Stromal cell of bone marrow (primary cell): ENCODE results near the gene CDK17.
"Not testable (repeated sequence)": the region's sequence is repeated elsewhere in the genome, so short reads cannot be mapped to it uniquely, and the experiment has no call there.

ENCODE experiments used
- DNase-seq: peaks from one replicate; pipeline ENCODE4 v3.0.0-alpha.2; 2012; ENCODE audit warnings: low read depth

CDK17 gene

DNA sequence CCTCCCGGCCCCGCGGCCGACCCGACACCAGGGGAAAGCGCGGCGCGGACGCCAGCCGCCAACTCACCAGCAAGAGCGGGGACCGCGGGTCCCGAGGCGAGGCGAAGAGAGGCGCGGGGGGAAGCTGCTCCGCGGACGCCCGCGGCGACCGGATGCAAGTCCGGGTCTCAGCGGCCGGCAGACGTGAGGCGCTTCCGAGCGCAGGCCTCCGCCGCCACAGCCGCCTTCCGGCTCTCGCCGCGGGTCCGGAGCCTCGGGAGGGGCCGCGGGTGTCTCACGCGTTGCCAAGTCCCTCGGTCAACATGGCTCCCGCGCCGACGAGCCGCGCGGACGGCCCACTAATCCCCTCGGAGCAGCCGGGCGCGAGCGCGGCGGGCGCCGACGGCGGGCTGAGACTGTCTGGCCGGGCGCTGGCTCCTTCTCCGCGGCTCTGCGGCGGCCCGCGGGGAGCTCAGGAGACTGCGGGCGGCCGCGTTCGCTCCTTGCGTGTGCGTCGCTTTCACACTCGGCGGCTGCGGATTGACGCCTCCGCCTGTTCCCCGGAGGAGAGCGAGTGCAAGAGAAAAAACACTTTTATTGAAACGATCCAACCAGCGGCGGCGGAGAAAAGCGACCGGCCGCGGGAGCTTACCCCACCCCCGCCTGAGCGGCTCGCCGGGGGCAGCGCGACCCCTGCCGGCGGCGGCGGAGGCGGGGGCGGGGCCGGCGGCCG is at the start of gene CDK17:
TSS of gene CDK17 (minus strand) at position 521 of the 712 bp plus-strand sequence. CDS start 65,603 bp downstream, outside the sequence.
- DNase-seq, result peak; percentile 71

DNA sequence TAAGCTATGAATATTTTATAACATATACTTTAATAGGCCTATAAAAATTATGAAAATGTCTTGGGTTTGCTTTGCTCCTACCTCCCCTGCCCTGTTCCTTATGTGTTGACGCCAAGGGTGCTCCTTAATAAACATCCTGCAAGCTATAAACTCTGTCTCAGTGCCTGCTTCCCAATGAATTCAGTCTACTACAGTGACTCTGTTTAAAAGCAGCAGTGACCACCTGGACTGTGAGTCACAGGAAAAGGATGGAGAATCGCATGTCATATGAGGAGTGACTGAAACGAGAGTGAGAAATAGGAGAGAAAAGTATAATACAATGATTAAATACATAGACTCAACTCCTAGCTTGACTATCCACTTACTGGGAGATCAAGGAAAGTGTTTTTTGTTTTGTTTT is 48.1 kb upstream of the CDK17 start:
- DNase-seq, result no peak

DNA sequence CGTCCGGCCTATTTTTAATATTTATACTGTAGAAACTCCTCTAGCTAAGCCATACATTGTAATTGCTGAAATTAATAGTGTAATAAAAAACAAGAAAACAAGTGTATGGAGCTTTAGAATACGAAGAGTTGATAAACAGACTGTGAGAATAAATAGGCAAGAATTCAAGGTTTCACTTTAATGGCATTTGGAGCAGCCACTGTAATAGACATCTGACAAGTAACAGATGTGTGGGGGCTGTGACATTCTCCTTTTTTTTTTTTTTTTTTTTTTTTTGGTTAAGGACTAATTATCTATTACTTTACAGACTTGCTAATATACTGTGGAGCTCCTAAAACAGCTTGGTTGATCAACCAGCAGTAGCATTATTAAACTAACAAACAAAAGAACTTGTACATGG is 47.0 kb upstream of the CDK17 start:
- DNase-seq, result no peak

DNA sequence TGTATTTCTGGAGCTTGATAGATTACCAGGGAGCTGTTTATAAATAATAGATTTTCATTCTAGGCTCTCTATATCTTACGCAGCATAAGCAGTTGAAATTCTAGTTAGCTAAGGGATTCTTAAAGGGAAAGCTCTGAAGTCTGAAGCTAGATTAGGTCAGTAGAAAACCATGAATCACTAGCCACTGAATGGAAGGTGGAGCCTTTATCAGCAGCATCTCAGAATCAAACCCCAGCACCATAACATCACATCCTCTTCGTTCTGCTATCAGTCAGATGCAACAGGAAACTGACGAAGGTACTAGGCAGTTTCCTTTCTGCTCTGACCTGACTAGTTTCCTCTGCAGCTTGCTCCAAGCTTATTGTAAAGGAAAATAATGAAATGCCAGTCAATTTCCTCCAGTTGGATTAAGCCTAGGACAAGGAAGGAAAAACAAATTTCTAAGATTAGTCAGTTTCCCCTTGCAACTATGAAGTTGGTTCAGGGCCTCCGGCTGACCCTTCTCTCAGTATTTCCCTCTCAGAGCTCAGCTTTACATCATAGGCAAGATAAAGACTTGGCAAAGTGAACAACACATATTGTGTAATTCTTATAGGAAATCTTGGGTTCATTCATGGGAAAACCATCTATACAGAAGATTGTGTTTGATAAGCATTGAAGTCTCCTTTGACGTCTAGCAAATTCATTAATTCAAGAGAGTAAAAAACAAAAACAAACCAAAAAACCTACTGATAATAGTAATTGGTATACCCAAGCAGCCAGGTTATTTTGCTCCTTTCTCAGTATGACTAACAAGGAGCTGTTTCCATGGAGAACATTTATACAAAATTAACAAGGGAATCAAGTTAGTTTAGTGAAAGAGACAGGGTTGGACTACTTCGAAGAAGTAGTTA is 45.7 kb upstream of the CDK17 start:
- peak; percentile 66 for DNase-seq

DNA sequence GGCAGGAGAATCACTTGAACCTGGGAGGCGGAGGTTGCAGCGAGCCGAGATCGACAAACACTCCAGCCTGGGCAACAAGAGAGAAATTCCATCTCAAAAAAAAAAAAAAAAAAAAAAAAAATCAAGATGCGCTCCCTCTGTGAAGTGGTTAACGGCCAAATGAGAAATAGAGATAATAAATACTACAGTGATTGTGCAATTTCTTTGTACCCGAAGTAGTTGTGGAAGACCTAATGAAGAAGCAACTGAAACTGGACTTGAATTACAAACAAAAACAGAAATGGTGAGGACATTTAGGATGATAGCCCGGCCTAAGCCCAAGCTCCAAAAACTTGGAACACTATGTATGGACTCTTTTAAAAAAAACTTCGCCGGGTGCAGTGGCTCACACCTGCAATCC is 44.2 kb upstream of the CDK17 start:
- DNase-seq, result no peak

DNA sequence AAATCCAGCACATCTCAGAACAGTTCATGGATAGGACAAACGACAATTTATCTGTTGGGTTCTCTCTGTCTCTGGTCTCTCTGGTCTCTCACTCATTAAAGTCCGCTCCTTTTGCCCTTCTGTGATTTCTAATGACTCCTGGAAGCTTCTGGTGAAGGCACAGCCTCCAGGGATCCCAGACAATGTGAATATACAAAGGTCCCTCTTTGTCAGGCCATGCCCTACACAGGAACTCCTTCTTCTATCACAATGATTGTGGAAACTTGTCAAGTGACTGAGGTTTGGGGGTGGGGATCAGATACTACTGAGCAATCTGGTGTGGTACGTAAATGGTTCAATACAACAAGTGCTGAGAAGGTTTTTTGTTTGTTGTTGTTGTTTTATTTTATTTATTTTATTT is 42.7 kb upstream of the CDK17 start:
- no peak for DNase-seq

DNA sequence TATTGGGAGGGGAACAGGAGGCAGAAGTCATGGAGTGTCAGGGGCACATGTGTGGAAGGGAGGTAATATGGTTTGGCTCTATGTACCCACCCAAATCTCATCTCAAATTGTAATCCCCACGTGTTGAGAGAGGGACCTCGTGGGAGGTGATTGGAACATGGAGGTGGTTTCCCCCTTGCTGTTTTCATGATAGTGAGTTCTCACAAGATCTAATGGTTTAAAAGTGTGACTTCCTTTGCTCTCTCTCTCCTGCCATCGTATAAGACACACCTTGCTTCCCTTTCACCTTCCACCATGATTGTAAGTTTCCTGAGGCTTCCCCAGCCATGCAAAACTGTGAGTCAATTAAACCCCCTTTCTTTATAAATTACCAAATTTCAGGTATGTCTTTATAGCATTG is 41.6 kb upstream of the CDK17 start:
- no peak for DNase-seq

DNA sequence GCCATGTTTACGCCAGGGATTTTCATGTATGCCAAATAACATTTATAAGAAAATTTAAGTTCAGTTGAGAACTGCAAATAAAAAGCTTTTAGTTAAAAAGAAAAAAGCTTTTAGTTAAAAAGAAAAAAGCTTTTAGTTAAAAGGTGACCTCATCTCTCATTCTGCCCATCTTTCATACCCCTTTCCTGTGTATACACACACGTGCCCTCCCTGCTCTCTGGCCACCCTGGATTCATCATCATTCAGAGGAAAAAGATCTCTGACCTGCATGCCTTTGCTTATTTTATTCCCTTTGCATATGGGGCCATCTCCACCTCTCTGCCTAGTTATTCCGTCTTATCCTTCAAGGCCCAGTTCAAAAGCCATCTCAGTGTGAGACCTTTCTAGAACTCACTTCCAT is 38.1 kb upstream of the CDK17 start:
- no peak for DNase-seq

DNA sequence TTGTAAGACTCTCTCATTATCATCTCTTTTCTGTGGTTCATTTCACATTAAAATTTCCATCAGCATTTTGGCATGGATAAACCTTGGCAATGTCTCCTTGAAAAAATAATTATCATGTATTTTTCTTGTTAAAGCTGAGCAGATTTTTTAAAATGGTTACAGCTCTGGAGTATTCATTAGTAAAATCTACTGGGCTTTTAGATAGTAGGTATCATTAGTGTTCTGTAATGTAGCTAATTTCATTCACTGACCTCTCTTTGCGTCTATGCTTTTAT is 36.9 kb upstream of the CDK17 start:
- DNase-seq, result no peak

DNA sequence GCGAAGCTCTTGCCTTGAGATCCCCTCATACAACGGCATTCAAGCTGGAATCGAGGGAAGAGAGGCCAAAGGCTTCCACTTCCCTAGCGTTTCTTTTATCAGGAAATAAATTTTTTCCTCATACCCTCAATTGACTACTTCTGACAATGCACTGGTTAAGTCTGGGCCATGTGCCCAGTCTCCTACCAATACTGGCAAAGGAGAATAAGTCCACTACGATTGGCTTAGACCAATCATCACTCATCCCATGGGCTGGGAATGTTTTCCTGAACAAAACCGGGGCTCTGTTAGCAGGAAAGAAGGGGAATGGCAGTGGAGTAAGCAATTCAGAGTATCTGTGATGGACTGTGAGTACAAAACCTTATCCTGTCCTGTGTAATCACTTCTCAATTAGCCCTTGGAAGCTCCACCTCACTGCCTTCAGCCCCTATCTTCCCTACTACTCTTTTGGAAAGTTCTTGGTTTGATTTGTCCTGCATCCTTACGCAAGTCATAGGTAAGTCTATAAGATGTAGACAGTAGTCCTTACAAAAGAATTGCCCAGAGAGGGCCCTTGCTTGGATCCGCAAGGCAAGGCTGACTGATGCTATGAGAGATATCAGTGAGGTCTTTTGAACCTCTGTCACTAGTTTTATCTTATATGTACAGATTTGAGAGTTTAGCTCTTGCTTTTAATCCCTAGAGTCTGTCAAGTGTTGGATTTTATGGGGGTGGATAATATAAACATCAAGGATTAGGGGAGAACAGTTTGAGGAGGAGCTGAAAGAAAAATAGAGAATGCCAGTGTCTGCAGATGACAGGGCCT is 36.3 kb upstream of the CDK17 start:
- no peak for DNase-seq

DNA sequence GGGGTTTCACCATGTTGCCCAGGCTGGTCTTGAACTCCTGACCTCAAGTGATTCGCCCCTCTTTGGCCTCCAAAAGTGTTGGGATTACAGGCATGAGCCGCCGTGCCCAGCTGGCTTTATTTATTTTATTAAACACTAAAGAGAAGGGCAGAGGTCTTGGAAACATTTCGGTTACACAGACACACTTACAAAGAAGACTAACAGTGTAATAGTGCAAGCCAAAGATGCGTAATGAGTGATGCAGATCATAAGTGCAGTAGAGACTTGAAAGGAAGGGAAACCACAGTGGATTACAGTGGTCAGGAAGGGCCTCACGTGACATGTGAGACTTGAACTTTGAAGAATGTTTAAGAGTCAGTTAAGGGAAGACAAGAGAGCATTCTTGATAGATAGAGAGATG is 33.9 kb upstream of the CDK17 start:
- DNase-seq, result peak; percentile 95

DNA sequence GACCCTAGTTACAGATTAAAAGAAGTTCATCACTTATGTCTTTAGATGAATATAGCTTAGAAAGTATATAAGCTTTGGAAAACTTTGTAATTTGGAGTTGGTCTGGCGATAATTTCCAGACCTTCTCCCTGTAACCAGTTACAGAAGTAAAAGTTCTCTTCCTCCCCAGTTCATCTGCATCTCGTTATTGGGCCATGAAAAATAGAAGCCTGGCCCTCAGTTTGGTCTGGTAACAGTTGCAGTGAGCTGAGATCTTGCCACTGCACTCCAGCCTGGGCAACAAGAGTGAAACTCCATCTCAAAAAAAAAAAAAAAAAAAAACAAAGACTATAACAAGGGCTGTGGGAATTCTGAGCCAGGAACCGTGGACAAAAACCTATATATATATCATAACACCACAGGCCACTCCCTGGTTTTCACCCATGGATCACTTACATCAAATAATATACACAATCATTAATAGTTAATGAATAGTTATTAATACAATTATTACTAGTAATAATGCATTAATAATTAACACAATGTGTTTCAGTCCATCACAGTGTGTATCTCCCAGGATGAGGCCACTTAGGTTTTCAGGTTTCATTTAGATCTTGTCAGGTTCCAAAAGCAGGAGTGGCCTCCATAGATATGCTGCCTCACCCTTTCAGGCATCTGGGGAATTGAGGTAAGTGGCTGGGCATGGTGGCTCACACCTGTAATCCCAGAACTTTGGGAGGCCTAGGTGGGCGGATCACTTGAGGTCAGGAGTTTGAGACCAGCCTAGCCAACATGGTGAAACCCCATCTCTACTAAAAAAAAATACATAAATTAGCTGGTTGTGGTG is 32.5 kb upstream of the CDK17 start:
- DNase-seq, result not testable (repeated sequence)

DNA sequence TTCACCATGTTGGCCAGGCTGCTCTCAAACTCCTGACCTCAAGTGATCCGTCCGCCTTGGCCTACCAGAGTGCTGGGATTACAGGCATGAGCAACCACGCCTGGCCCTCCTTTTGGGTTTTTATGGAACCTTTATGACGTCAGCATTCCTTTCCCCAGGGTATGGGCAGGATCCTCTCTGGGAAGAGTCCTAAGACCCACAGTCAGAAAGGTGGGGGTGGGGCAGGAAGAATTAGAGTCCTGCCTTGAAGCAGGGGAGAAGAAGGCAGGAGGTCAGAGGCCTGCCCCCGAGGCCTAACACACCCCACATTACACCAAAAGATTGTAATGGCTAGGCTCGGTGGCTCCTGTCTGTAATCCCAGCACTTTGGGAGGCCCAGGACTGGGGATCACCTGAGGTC is 30.8 kb upstream of the CDK17 start:
- no peak for DNase-seq

DNA sequence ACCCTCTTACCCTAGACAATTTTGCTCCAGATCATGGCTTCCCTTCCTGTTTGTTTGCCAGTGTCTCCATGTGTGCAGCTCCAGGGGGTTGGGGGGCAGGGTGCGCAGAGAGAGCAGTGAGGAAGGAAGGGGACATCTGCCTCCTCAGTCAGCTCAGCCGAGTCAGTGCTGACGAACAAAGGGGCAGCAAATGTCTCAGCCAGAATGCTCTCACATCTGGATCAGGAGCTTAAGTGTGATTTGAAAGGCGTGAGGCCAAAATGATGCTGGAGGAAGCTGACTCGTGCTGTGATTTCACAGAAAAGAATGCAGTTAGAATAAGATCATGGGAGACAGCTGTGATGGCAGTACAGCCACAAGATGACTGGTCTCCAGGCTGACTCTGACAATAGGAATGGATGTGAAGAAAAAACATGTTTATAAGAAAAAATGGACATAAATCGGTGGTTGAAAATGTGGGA is 27.1 kb upstream of the CDK17 start:
- peak; percentile 100 for DNase-seq

DNA sequence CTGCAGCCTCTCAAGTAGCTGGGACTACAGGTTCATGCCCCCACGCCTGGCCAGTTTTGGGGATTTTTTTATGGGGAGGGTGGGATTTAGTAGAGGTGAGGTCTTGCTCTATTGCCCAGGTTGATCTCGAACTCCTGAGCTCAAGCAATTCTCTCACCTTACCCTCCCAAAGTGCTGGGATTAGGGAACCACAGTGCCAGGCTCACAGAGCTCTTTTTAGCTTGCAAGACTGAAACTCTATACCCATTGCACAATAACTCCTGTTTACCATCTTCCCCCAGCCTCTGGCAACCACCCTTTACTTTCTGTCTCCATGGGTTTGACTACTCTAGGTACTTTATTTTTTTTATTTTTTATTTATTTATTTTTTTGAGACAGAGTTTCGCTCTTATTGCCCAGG is 25.7 kb upstream of the CDK17 start:
- DNase-seq, result peak; percentile 61

DNA sequence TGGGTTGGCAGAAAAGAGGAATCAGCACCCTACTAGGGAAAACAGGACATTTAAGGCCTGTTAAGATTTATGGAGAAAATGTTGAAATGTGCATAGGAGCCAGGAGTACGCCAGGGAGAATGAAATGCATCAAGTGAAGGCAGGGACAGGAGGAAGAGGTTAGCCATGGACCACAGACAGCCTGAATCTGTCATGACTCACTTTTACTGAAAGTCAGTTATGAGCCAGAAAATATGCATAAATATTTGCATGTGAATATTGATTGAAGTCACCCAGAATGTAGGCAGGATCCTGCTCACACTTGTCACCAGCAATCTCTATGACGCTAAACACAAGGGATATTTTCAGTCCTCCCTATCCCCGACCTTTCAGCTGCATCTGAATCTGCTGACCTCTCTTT is 25.1 kb upstream of the CDK17 start:
- DNase-seq, result peak; percentile 88

DNA sequence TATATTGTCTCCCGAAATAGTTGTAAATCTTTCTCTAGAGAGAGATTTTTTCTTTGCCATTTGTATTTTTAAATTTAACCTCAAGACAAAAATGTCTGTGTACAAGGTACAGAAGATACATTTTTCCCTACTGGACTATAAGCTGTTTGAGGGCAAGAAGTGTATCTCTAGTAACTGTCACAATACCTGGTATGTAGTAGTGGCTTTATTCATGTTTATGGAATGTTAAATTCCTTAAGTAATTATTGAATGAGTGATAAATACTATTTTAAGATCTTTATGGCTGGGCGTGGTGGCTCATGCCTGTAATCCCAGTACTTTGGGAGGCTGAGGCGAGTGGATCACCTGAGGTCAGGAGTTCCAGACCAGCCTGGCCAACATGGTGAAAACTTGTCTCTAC is 24.4 kb upstream of the CDK17 start:
- DNase-seq, result no peak

DNA sequence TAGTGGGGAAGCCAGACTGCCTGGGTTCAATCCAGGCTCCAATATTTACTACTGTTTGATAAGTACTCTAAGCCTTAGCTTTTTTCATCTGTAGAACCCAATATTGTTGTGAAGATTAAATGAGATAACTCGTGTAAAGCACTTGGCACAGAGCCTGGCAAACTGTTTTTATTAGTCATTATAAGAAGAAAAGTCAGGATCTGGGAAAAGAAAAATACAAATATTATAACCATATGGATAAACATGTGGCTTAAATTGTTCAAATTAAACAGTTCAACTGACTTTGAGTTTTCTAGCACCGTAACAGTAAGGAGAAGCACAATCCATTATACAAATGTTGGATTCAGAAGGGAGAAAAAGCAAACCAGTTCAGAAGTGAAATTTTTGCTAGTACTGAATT is 22.0 kb upstream of the CDK17 start:
- DNase-seq, result no peak

DNA sequence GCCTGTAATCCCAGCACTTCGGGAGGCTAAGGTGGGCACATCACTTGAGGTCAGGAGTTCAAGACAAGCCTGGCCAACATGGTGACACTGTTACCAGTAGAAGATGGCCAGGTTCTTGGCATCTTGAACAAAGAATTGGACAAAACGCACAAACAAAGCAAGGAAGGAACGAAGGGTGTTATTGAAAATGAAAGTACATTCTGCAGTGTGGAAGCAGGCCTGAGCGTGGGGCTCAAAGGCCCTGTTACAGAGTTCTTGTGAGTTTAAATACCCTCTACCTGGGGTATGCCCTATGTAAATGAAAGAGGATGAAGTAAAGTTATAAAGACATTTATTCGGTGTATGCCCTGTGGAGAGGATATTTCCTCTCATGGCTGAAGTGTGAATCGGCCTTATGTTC is 20.8 kb upstream of the CDK17 start:
- DNase-seq, result no peak

DNA sequence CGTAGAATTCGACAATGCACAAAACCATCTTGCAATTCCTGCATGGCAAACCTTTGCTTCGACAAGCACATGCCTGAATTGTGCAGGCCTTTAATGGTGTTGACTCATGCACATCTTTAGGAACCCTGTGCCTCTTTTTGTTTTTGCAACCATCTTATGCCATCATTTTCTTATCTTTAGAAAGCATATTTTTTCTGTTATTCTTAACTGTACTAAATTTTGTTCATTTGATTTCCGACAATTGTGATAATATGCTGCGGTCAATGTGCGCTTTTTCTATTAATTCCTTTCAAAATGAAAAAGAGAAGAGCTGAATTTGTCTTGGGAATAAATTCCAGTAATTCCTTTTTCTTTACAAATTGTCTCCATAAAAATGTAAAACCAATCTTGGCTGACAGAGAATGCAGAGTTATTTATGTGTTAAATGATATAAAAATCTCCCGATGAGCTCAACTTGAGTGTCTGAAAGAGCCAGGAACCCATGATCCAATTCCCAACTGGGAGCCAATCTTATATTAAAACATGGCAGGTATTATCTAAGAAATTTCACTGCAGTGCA is 20.1 kb upstream of the CDK17 start:
- no peak for DNase-seq

DNA sequence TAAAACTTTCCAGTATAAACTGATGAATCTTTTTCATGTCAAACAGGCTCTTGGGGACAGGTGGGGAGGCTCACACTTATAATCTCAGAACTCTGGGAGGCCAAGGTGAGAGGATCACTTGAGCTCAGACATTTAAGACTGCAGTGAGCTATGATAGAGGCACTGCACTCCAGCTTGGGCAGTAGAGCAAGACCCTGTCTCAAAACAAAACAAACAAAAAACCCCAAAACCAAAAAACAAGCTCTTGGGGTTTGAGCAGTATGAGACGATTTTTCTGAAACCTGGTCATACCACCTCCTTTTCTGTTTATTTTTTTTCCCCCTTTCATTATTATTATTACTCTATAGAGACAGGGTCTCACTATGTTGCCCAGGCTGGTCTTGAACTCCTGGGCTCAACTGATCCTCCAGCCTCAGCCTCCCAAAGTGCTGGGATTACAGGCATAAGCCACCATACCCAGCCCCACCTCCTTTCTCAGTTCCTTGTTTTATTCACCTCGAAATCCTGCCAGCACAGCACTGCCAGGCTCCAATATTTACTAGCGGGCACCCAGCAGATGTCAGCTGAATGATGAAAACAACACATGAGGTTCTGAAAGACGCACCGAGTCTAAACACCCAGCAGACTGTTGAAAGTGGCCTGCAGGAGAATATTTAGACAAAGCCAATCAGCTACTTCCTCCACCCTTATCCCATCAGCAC is 19.5 kb upstream of the CDK17 start:
- no peak for DNase-seq
